ENCODE measurements around the gene PHOSPHO1. TPM values are rescaled to one million over a fixed set of nuclear protein-coding genes. Genes with fewer than 3 reads are reported as not detected.

PHOSPHO1 gene
- total RNA-seq, 1 experiment from 2014 or later: 0.54 TPM

- H3K27me3 ChIP-seq (ENCODE audit: control insufficient read depth, insufficient read depth, low read length): no peaks in the 10 kb centered on the region
- H3K27ac ChIP-seq (ENCODE audit: low read length): no peak overlapping the region
- no peak for ATAC-seq
- H3K4me1 ChIP-seq (ENCODE audit: control insufficient read depth, insufficient read depth, low read length): no peaks in the 10 kb centered on the region
- no peaks in the 10 kb centered on the region for H3K36me3 ChIP-seq (ENCODE audit: control insufficient read depth, insufficient read depth, low read length)
- DNase-seq (ENCODE audit: low read depth, low spot score): no peak
- H3K4me3 ChIP-seq (ENCODE audit: low read depth in 2 of 2, low read length in 2 of 2): no peak overlapping the region
- ChIA-PET CTCF (no interaction called here), POLR2A (interaction anchor here (0.6 kb wide), 1 partner anchor 559 kb away, joined by 5 read pairs; no protein-coding TSS in a partner anchor)
- no peak for TF ChIP-seq CTCF (IDR thresholded peaks at IDR 0.05)
- no peak for TF ChIP-seq SIN3A (IDR thresholded peaks at IDR 0.05; ENCODE audit: borderline replicate concordance, insufficient read depth, low read depth, low read length)
- TF ChIP-seq POLR2AphosphoS5 (IDR thresholded peaks at IDR 0.05; ENCODE audit: low read depth, low read length): no peak
- TF ChIP-seq REST (IDR thresholded peaks at IDR 0.05; ENCODE audit: insufficient read depth in 1 of 2, low read depth in 2 of 2, low read length in 1 of 2): no peak
- TF ChIP-seq TCF7L2 (IDR thresholded peaks at IDR 0.05; ENCODE audit: low read depth, low read length): no peak
- BruUV-seq (replicated peaks): no TSS peak
- in situ Hi-C loops (cut with HindIII; ENCODE audit: low pct_unique_long_range_greater_than_20kb, low sequenced_read_pairs) (no loop called here), intact Hi-C loops (cut with micrococcal nuclease; ENCODE audit: unreplicated experiment) (no loop called here)
- H3K9me3 ChIP-seq (ENCODE audit: control insufficient read depth, insufficient read depth, low read depth, low read length): no peaks in the 10 kb centered on the region
Measured at GRCh38 chr17:49244839-49245238, 14.3 kb upstream of the PHOSPHO1 start.

DNA sequence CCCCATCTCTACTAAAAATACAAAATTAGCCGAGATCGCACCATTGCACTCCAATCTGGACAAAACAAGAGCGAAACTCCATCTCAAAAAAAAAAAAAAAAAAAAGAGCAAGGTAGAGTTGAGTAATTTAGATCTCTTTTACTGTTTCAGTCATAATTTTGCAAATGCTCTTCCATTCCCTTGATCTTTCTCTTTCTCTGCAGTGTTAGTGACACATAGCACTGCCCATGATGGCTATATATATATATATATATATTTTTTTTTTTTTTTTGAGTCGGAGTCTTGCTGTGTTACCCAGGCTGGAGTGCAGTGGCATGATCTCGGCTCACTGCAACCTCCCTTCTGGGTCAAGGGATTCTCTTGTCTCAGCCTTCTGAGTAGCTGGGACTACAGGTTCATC lies 12.2 kb upstream of the PHOSPHO1 start:
- no peak for ATAC-seq
- Histone ChIP-seq H3K27ac (ENCODE audit: low read length) (no peak overlapping the region), H3K36me3 (ENCODE audit: control insufficient read depth, insufficient read depth, low read length) (no peaks in the 10 kb centered on the region), H3K4me1 (ENCODE audit: control insufficient read depth, insufficient read depth, low read length) (no peaks in the 10 kb centered on the region), H3K4me3 (ENCODE audit: low read depth in 2 of 2, low read length in 2 of 2) (no peak overlapping the region), H3K27me3 (ENCODE audit: control insufficient read depth, insufficient read depth, low read length) (no peaks in the 10 kb centered on the region), H3K9me3 (ENCODE audit: control insufficient read depth, insufficient read depth, low read depth, low read length) (no peaks in the 10 kb centered on the region)
- BruUV-seq (replicated peaks): no TSS peak
- TF ChIP-seq CTCF (IDR thresholded peaks at IDR 0.05): no peak
- TF ChIP-seq POLR2AphosphoS5 (IDR thresholded peaks at IDR 0.05; ENCODE audit: low read depth, low read length): no peak
- TF ChIP-seq REST (IDR thresholded peaks at IDR 0.05; ENCODE audit: insufficient read depth in 1 of 2, low read depth in 2 of 2, low read length in 1 of 2): no peak
- TF ChIP-seq SIN3A (IDR thresholded peaks at IDR 0.05; ENCODE audit: borderline replicate concordance, insufficient read depth, low read depth, low read length): no peak
- no peak for TF ChIP-seq TCF7L2 (IDR thresholded peaks at IDR 0.05; ENCODE audit: low read depth, low read length)
- ChIA-PET POLR2A (no interaction called here), CTCF (interaction anchor here (0.7 kb wide), 1 partner anchor 898 kb away, joined by 6 read pairs; no protein-coding TSS in a partner anchor)
- no peak for DNase-seq (ENCODE audit: low read depth, low spot score)
- intact Hi-C loops (cut with micrococcal nuclease; ENCODE audit: unreplicated experiment): no loop called here
- in situ Hi-C loops (cut with HindIII; ENCODE audit: low pct_unique_long_range_greater_than_20kb, low sequenced_read_pairs): no loop called here

All from Panc1 (cell line).